Duodenal mucosa (tissue), 2 donors: ENCODE data around the gene CXCL16.
A peak's percentile ranks its signal among the peaks of the same experiment; 100 is the strongest.

ENCODE experiments used
- H3K27ac ChIP-seq: one replicate; pipeline ENCODE4 v1.7.0; 2013; ENCODE audit warnings: low read depth, low read length
- H3K27me3 ChIP-seq, 2 donors: one replicate each; pipeline ENCODE4 v1.7.0; 2013; ENCODE audit warnings: low read length in 2 of 2, control low read depth in 1 of 2; ENCODE audit not compliant: insufficient read depth in 2 of 2, control insufficient read depth in 1 of 2
- H3K36me3 ChIP-seq, 2 donors: one replicate each; pipeline ENCODE4 v1.7.0; 2013; ENCODE audit warnings: low read length in 2 of 2, control low read depth in 1 of 2; ENCODE audit not compliant: insufficient read depth in 2 of 2, control insufficient read depth in 1 of 2
- H3K4me1 ChIP-seq, 2 donors: one replicate each; pipeline ENCODE4 v1.7.0; 2013; ENCODE audit warnings: low read length in 2 of 2, control low read depth in 1 of 2; ENCODE audit not compliant: insufficient read depth in 2 of 2, control insufficient read depth in 1 of 2
- H3K4me3 ChIP-seq, 2 donors: one replicate each; pipeline ENCODE4 v1.7.0; 2013; ENCODE audit warnings: low read length in 2 of 2, low read depth in 1 of 2
- H3K9ac ChIP-seq, 2 donors: one replicate each; pipeline ENCODE4 v1.7.0; 2013; ENCODE audit warnings: low read length in 2 of 2, low read depth in 1 of 2
- H3K9me3 ChIP-seq, 2 donors: one replicate each; pipeline ENCODE4 v1.7.0; 2013; ENCODE audit warnings: low read length in 2 of 2, control low read depth in 1 of 2; ENCODE audit not compliant: control insufficient read depth in 1 of 2

CXCL16 gene

DNA sequence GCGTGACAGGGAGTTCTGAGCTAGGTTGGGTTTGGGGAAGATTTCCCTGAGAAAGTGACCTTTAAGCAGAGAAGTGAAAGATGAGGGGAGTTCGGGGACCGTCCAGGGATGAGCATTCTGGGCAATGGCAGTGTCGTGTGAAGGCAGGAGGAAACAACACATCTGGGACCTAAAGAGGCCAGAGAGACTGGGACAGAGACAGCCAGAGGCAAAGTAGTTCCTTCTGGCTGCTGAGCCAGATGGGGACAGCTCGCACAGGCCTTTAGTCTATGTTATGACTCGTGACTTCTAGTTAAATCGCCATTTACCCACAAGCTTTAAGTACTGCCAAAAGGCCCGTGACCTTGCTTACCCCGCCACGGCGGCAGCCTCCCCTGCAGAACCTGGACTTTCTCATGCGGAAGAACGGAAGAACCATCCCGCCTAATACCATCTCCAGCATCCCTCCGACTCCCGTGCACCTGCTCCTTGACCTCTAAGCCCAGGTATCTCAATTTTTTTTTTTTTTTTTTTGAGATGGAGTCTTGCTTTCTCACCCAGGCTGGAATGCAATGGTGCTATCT is 17.0 kb downstream of the CXCL16 start:
- Histone ChIP-seq H3K27me3 (no peaks in the 10 kb centered on the region), H3K4me1 (peaks cover 30 to 34% of the 10 kb centered on the region in 2 donors), H3K9ac (no peak overlapping the region), H3K4me3 (no peak overlapping the region), H3K27ac (no peak overlapping the region), H3K9me3 (no peaks in the 10 kb centered on the region), H3K36me3 (peaks cover 0 to 26% of the 10 kb centered on the region in 2 donors)

DNA sequence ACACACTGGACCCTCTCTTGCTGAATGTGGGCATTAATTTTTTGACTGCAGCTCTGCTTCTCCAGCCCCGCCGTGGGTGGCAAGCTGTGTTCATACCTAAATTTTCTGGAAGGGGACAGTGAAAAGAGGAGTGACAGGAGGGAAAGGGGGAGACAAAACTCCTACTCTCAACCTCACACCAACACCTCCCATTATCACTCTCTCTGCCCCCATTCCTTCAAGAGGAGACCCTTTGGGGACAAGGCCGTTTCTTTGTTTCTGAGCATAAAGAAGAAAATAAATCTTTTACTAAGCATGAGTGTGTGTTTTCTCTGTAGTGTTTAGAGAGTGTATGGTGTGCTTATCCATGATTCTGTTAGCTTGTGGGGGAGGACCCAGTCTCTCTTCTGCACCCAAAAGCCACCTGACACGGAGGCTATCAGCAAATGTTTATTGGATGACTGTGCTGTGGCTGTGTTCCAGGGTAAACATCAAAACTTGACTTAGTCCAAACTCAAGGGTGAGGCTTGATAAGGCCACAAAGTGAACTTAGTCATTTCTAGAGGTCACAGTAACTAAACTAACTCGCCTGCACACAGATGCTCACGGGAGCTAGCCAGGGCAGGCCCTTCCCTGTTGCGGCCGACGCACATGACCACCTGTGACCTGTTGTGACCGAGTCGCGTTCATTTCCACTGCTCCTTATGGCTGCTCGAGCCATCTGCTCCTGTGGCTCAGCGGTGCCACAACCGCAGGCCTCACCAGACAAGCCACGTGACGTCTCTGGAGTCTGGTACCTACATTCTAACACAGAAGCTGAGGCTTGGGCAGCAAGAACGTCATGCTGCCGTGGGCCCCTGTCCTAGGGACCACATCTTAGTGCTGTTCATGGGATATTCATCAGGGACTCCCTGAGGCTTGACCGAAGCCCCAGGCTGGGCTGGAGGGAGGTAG is 18.3 kb downstream of the CXCL16 start:
- H3K27ac ChIP-seq: peak overlapping the region; percentile 53

DNA sequence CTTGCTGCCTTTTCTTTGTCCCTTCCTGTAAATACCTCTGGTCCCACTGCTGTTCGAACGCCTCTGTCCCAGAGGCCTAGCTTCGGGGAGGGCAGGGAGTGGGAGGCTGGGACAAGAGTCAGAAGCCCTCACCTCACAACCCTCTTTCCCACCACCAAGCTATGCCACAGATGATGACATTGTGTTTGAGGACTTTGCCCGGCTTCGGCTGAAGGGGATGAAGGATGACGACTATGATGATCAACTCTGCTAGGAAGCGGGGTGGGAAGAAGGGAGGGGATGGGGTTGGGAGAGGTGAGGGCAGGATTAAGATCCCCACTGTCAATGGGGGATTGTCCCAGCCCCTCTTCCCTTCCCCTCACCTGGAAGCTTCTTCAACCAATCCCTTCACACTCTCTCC is 18.9 kb downstream of the CXCL16 start:
- no peaks in the 10 kb centered on the region for H3K27me3 ChIP-seq
- no peak overlapping the region for H3K9ac ChIP-seq
- H3K27ac ChIP-seq: no peak overlapping the region
- H3K36me3 ChIP-seq: peaks cover 7 to 43% of the 10 kb centered on the region in 2 donors
- no peaks in the 10 kb centered on the region for H3K9me3 ChIP-seq
- H3K4me1 ChIP-seq: peaks cover 30 to 36% of the 10 kb centered on the region in 2 donors
- H3K4me3 ChIP-seq: no peak overlapping the region

More for the DNA sequence above, 18.3 kb downstream of the CXCL16 start:
- Histone ChIP-seq H3K27me3 (no peaks in the 10 kb centered on the region), H3K4me3 (no peak overlapping the region), H3K9me3 (no peaks in the 10 kb centered on the region), H3K9ac (no peak overlapping the region), H3K36me3 (peaks cover 7 to 37% of the 10 kb centered on the region in 2 donors), H3K4me1 (peaks cover 30 to 31% of the 10 kb centered on the region in 2 donors)

DNA sequence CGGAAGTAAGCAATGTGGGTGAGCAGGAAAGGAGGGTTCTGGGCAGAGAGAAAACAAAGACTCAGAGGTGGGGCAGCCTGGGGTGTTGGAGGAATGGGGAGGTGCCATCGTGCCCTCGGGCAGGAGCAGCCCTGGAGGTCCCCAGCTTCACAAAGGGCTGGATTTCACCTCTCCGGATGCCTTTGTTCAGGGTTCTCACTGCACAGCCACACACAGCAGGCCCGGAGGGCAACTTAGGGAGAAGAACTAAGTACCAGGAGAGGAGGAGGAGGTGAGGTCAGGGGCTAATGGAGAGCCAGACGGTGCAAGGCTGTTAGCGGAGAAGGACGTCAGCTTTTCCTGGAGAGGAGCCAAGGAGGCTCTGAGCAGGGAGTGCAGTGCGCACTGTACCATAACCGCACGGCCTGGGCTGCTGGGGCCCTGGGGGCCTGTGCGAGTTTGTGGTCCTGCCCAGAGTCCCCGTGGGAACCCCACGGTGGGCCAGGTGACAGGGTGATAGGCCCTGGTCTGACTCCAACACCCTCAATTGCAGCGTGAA is 20.0 kb downstream of the CXCL16 start:
- Histone ChIP-seq H3K36me3 (peaks cover 7 to 48% of the 10 kb centered on the region in 2 donors), H3K4me1 (peaks cover 30 to 46% of the 10 kb centered on the region in 2 donors), H3K27ac (no peak overlapping the region), H3K9ac (no peak overlapping the region), H3K4me3 (no peak overlapping the region), H3K9me3 (no peaks in the 10 kb centered on the region), H3K27me3 (no peaks in the 10 kb centered on the region)

DNA sequence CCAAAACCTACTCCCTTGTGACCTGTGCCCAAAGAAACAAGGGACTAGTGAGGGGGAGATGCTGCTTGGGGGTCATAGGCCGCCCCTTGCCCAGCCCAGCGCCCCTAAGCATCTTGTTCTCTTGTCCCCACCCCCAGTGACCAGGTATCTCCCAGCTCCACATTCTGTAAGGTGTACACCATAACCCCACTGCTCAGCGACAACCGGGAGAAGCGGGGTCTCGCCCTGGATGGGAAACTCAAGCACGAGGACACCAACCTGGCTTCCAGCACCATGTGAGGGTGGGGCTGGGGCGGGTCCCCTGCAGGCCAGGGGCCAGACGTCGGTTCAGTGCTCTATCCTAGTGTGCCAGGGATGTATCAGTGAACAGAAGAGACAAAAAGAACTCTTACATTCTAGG is 20.6 kb downstream of the CXCL16 start:
- H3K27ac ChIP-seq: no peak overlapping the region
- no peaks in the 10 kb centered on the region for H3K9me3 ChIP-seq
- H3K27me3 ChIP-seq: no peaks in the 10 kb centered on the region
- H3K9ac ChIP-seq: no peak overlapping the region
- H3K36me3 ChIP-seq: peaks cover 7 to 48% of the 10 kb centered on the region in 2 donors
- H3K4me3 ChIP-seq: no peak overlapping the region
- H3K4me1 ChIP-seq: peaks cover 33 to 52% of the 10 kb centered on the region in 2 donors

DNA sequence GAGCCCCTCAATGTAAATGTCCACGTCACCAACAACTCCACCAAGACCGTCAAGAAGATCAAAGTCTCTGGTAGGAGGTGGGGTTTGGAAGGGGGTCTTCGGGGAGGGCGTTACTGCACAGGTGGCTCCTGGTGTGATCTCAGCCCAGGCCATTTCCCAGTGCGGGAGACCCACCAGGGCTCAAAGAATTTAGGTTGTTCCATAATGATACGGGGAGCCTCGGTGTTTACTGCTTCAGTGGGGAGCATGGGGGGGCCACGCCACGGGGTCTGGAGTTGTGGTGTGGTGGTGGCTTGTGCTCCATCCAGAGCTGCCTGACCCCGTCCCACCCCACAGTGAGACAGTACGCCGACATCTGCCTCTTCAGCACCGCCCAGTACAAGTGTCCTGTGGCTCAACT is 21.5 kb downstream of the CXCL16 start:
- Histone ChIP-seq H3K9me3 (no peaks in the 10 kb centered on the region), H3K27me3 (no peaks in the 10 kb centered on the region), H3K4me3 (no peak overlapping the region), H3K27ac (no peak overlapping the region), H3K9ac (no peak overlapping the region), H3K36me3 (peaks cover 7 to 48% of the 10 kb centered on the region in 2 donors), H3K4me1 (peaks cover 39 to 54% of the 10 kb centered on the region in 2 donors)

DNA sequence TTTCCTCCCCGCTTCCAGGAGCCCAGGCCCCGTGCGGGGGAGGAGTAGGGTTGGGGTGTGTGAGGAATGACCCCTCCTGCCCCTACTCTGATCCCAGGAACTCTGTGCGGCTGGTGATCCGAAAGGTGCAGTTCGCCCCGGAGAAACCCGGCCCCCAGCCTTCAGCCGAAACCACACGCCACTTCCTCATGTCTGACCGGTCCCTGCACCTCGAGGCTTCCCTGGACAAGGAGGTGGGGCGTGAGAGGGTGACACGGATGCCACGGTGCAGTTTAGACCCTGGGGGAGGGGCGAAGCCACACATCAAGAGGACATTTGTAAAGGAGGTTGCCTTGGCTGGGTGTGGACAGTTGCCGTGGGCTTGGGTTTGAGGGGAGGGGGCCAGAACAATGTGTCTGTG is 21.9 kb downstream of the CXCL16 start:
- Histone ChIP-seq H3K9me3 (no peaks in the 10 kb centered on the region), H3K9ac (no peak overlapping the region), H3K27me3 (no peaks in the 10 kb centered on the region), H3K36me3 (peaks cover 7 to 48% of the 10 kb centered on the region in 2 donors), H3K4me3 (no peak overlapping the region), H3K4me1 (peaks cover 39 to 57% of the 10 kb centered on the region in 2 donors), H3K27ac (no peak overlapping the region)

DNA sequence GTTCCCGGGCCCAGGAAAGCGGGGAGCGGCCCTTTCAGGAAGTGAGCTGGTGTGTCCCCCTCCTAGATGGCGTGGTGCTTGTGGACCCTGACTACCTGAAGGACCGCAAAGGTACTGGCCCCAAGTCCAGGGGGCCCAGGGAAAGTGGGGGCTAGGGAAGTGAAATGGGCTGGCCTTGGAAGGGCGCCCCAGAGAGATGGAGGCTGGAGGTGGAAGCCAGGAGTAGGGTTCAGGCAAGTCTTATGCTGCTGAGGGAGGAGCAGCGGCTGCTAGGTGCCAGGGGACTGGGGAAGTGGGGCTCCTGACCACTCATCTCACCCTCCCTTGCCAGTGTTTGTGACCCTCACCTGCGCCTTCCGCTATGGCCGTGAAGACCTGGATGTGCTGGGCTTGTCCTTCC is 23.6 kb downstream of the CXCL16 start:
- Histone ChIP-seq H3K27me3 (no peaks in the 10 kb centered on the region), H3K4me1 (peaks cover 47 to 64% of the 10 kb centered on the region in 2 donors), H3K36me3 (peaks cover 7 to 46% of the 10 kb centered on the region in 2 donors), H3K27ac (no peak overlapping the region), H3K9ac (no peak overlapping the region), H3K9me3 (no peaks in the 10 kb centered on the region), H3K4me3 (no peak overlapping the region)

DNA sequence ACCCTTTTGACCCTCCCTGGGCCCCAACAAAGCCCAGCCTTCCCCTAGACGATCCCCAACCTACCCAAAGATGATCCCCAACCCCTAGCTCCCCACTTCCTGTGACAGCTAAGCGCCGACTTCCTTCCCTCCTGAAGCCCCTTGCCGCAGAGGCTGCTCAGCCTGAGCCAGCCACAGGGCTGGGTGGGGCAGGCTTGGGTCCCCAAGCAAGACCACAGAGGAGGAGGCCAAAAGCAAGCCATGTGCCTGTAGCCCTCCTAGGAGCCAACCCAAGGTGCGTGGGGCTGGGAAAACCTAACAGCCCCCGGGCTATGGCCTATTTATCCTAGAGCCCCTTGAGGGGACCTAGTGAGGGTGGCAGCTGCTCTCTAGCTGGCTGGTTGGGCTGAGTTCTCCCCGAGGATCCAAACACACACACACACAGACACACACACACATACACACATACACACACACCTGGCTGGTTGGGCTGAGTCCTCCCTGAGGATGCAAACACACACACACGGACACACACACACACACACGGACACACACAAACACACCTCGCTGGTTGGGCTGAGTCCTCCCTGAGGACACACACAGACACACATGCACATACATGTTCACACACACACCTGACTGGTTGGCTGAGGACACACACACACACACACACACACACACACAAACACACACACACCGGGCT is 24.5 kb downstream of the CXCL16 start:
- Histone ChIP-seq H3K27ac (no peak overlapping the region), H3K27me3 (no peaks in the 10 kb centered on the region), H3K4me3 (peak overlapping the region in 1 of 2 donors; percentile 16), H3K9ac (no peak overlapping the region), H3K4me1 (peaks cover 40 to 61% of the 10 kb centered on the region in 2 donors), H3K36me3 (peaks cover 7 to 45% of the 10 kb centered on the region in 2 donors), H3K9me3 (no peaks in the 10 kb centered on the region)
